Activated T-helper 1 cell treated with Interleukin-2 at 50 U/mL for 16 hours (primary cell): ENCODE results near the gene SERP1.
"Not testable (repeated sequence)": the region's sequence is repeated elsewhere in the genome, so short reads cannot be mapped to it uniquely, and the experiment has no call there.

Experiments used
- DNase-seq: peaks from one replicate; pipeline ENCODE4 v3.0.0-alpha.2; 2020; ENCODE audit warnings: low read depth

The SERP1 gene

GRCh38 chr3:150538324-150539208, 7.7 kb downstream of the SERP1 start:
- no peak for DNase-seq

DNA sequence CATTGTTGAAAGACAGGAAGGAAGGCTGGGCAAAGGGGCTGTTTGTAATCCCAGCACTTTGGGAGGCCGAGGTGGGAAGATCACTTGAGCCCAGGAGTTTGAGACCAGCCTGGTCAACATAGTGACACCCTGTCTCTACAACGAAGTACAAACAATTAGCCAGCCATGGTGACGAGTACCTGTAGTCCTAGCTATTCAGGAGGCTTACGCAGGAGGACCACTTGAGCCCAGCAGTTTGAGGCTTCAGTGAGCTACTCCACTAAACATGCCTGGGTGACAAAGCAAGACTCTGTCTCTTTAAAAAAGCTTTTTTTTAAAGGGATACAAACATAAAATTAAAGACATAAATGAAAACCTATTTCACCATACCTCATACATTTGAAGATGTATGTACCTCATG, 11.1 kb downstream of the SERP1 start:
- DNase-seq: no peak

DNA sequence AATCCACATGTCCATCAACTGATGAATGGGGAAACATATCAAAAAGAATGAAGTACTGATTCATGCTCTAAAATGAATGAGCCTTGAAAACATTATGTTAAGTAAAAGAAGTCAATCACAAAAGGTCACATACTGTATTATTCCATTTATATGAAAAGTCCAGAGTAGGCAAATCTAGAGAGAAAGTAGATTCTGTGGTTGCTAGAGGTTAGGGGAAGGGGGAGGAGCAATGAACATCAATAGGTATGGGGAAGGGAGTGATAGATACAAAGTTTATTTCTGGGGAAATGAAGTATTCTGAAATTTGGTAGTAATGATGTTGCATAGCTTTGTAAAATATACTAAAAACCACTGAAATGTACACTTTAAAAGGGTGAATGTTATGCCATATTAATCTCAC, 14.5 kb downstream of the SERP1 start:
- DNase-seq: no peak

DNA sequence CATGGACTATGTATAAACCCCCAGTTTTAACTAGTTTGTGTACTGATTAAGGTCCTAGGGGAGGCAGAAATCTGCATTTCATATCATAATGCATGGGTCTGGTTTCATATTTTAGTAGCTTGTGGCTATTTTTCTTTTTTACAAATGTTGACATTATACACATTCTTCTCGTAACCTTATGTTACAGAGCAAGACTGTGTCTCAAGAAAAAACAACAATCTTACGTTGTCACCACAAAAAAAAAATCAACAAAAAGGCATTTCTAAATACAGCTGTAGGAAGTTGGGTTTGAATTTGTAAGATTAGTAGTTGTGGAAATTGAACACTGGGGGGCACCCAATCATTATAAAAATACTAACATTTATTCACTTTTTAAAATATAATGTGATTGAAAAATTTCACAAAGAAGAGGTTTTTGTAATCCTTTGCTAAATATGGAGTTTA, 17.9 kb downstream of the SERP1 start:
- DNase-seq: no peak

DNA sequence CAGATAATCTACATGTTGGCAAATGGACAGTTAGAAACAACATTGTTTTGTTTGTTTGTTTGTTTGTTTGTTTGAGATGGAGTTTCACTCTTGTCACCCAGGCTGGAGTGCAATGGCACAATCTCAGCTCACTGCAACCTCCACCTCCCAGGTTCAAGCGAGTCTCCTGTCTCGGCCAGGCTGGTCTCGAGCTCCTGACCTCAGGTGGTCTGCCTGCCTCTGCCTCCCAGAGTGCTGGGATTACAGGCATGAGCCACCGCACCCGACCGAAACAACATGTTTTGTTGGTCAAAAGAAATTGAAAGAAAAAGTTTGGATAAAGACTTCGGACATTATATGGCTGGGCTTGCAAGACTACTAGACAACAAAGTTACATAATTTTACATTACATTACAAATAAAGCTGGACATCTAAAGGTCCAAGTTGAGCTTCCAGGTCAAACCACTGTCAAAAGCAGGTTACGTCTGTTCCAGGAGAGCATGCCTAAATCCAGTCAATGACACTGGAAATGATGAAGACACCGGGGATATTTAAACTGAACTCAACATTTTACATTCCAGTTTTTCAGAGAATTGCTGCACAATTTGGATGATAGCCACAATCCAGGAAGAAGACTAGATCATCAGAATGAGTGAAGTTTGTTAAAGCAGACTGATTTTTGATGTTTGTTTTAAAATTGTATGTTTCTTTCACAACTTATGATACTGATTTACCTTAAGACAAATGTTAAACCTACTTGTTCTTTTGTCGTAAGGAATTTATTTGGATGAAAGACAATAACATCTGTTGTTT, 18.6 kb downstream of the SERP1 start:
- no peak for DNase-seq

DNA sequence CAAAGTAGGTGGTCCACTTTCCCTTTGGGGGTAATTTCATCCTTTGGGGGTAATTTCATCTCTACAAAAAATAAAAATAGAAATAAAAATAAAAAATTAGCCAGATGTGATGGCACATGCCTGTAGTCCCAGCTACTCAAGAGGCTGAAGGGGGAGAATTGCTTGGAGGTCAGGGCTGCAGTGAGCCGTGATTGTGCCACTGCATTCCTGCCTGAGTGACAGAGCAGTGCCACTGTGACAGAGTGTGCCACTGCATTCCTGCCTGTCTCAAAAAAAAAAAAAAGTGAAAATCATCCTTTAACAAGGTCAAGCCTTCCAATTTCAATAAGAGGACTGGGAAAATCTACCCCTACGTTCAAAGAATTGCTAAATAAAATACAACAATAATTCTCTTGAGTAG, 22.8 kb downstream of the SERP1 start:
- DNase-seq: no peak

DNA sequence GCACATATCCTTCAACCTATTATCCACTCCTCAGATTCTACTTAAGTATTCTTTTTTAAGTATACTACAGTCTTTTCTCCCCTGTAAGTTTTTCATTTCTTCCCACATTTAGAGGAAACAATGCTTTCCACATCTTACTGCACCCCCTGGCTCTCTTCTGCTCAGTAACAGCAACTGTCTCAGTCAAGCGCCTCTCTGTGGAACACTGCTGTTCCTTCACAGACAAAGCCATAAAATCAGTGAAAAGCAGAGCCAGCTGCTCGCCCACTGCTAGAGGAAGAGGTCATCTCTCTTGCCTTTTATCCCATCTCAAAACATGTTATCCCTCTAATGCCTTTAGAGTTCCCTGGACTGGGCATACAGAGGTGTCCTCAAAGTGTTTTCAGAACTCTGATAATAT, 24.8 kb downstream of the SERP1 start:
- no peak for DNase-seq

GRCh38 chr3:150520408-150520807, 25.9 kb downstream of the SERP1 start:
- no peak for DNase-seq

GRCh38 chr3:150519026-150519425, 27.3 kb downstream of the SERP1 start:
- DNase-seq: no peak

- DNase-seq: no peak
These were observed 31.1 kb downstream of the SERP1 start for GRCh38 chr3:150515210-150515609.

GRCh38 chr3:150511122-150511821, 35.0 kb downstream of the SERP1 start:
- DNase-seq: no peak

- DNase-seq: no peak
These were observed 36.5 kb downstream of the SERP1 start for GRCh38 chr3:150509780-150510179.

DNA sequence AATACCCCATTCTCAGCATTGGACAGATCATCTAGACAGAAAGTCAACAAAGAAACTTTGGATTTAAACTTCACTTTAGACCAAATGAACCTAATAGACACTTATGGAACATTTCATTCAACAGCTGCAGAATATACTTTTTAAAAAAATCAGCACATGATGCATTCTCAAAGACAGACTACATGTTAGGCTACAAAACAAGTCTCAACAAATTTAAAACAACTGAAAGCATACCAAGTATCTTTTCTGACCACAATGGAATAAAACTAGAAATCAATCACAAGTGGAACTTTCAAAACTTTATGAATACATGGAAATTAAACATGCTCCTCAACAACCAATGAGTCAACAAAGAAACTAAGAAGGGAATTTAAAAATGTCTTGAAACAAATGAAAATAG, 37.9 kb downstream of the SERP1 start:
- no peak for DNase-seq

DNA sequence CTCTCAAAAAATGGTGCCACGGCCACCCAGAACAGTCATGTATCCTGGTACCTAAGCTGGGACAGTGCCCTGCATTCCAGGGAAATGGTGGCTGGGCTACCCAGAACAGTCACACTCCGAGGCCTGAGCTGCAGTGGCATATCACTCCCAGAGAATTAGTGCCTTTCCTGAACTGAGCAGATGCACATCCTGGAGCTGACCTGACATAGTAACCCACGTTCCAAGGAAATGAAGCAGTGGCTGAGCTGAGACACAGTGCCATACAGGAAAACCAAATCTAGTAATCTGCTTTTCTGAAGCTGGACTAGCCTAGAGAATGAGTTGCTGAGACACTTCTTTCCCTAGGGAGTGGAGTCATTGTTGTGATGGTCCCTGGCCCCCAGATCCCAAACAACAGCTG, 41.8 kb downstream of the SERP1 start:
- DNase-seq: no peak

- no peak for DNase-seq
These were observed 42.7 kb downstream of the SERP1 start for GRCh38 chr3:150503402-150504099.

- DNase-seq: not testable (repeated sequence)
These were observed 45.3 kb downstream of the SERP1 start for GRCh38 chr3:150500960-150501359.

DNA sequence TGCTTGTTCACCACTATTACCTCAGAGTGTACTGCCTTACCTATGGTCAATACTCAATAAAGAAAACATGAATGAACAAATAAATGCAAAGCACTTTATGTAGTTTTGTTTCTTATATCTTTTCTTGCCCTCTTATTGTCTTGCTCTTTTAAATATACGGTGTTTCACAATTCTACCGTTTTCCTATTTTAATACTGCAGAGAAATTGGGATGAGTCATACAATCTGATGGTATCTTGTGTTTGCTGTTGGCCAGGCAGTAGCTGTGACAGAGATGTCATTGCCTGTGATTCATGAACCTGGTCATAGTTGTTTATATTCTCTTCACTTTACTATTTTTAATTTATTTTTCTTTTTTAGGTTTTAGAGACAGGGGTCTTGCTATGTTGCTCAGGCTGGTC, 48.3 kb downstream of the SERP1 start:
- no peak for DNase-seq

GRCh38 chr3:150495563-150496168, 50.6 kb downstream of the SERP1 start:
- no peak for DNase-seq

- DNase-seq: no peak
These were observed 51.1 kb downstream of the SERP1 start for GRCh38 chr3:150495149-150495548.

DNA sequence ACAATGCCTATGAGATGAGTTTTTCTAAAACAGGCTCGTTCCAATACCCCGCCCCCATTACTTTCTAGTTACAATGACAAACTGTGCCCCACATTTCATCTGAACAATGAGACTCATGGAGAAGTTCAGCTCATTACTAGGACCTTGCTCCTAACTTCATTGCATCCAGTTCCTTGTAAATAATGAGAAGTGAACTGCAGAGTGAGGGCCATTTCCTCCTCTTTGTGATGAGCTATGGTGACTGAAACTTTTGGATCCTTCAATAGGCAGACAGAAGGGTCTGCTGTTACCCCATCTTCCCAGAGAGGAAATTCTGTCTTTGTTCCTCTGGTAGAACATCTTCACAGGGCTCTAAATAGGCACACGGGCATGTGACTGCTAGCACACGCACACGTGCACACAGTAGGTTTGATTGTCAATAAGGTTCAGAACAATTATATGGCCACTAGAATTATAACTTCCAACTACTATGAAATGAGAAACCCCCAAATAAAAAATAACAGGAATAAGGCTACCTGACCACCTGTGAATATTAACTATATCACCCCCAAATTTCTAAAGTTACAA, 51.8 kb downstream of the SERP1 start:
- no peak for DNase-seq
